Measurements from ENCODE around the gene RSAD1. TPM values are rescaled to one million over a fixed set of nuclear protein-coding genes. Genes with fewer than 3 reads are reported as not detected.

The RSAD1 gene
- total RNA-seq, 4 donors from 2014 or later, result 21.5 to 40.5 (median 26.5) TPM

GRCh38 chr17:50444841-50445715 lies 33.6 kb upstream of the RSAD1 start:
- intact Hi-C loops (cut with DNase I; ENCODE audit: low total_unique reads), result no loop called here
- WGBS, 2 donors, result 72 to 73% methylated on average over 6 of the region's 6 CpGs
- no peak overlapping the region for H3K4me3 ChIP-seq (ENCODE audit: low read depth, poor library complexity, severe bottlenecking)
- TF ChIP-seq POLR2A (IDR thresholded peaks at IDR 0.05) (no peak), CTCF (IDR thresholded peaks at IDR 0.05) (no peak)
- DNase-seq (ENCODE audit: low spot score in 2 of 2), result no peak

- no peak overlapping the region for H3K4me3 ChIP-seq (ENCODE audit: low read depth, poor library complexity, severe bottlenecking)
- intact Hi-C loops (cut with DNase I; ENCODE audit: low total_unique reads), result no loop called here
- WGBS, 2 donors, result 20 to 32% methylated on average over 1 of the region's 1 CpG
- DNase-seq (ENCODE audit: low spot score in 2 of 2), result no peak
- no peak for TF ChIP-seq CTCF (IDR thresholded peaks at IDR 0.05)
- no peak for TF ChIP-seq POLR2A (IDR thresholded peaks at IDR 0.05)
These were observed 32.8 kb upstream of the RSAD1 start for GRCh38 chr17:50445730-50446325.

- H3K4me3 ChIP-seq (ENCODE audit: low read depth, poor library complexity, severe bottlenecking), result no peak overlapping the region
- WGBS, 2 donors, result 69% methylated on average over 7 of the region's 7 CpGs
- DNase-seq (ENCODE audit: low spot score in 2 of 2), result no peak
- no peak for TF ChIP-seq POLR2A (IDR thresholded peaks at IDR 0.05)
- TF ChIP-seq CTCF (IDR thresholded peaks at IDR 0.05), result no peak
- intact Hi-C loops (cut with DNase I; ENCODE audit: low total_unique reads), result no loop called here
These were observed 30.6 kb upstream of the RSAD1 start for GRCh38 chr17:50447870-50448595.

- TF ChIP-seq CTCF (IDR thresholded peaks at IDR 0.05) (no peak), POLR2A (IDR thresholded peaks at IDR 0.05) (no peak)
- DNase-seq (ENCODE audit: low spot score in 2 of 2), result no peak
- 60 to 86% methylated on average over 2 of the region's 2 CpGs for WGBS, 2 donors
- intact Hi-C loops (cut with DNase I; ENCODE audit: low total_unique reads), result no loop called here
- H3K4me3 ChIP-seq (ENCODE audit: low read depth, poor library complexity, severe bottlenecking), result no peak overlapping the region
These were observed 30.0 kb upstream of the RSAD1 start for GRCh38 chr17:50448643-50449042.

- TF ChIP-seq CTCF (IDR thresholded peaks at IDR 0.05) (no peak), POLR2A (IDR thresholded peaks at IDR 0.05) (no peak)
- WGBS, 2 donors, result 40 to 58% methylated on average over 7 of the region's 7 CpGs
- DNase-seq (ENCODE audit: low spot score in 2 of 2), result no peak
- no peak overlapping the region for H3K4me3 ChIP-seq (ENCODE audit: low read depth, poor library complexity, severe bottlenecking)
- intact Hi-C loops (cut with DNase I; ENCODE audit: low total_unique reads), result no loop called here
These were observed 26.6 kb upstream of the RSAD1 start for GRCh38 chr17:50451943-50452629.
